ENCODE measurements around the gene KIF13A. TPM values are rescaled to one million over a fixed set of nuclear protein-coding genes. Genes with fewer than 3 reads are reported as not detected.

KIF13A gene
- total and polyA plus RNA-seq, 9 of the 15 experiments (the other 6 are each of a cell fraction or from before 2014, with no cell fraction given): 3.6 to 44.3 (median 29.7) TPM

GRCh38 chr6:17853533-17853932, 133.9 kb downstream of the KIF13A start:
- no peaks in the 10 kb centered on the region for H3K27me3 ChIP-seq (ENCODE audit: control insufficient read depth in 2 of 2, insufficient read depth in 2 of 2, low read length in 2 of 2)
- H4K20me1 ChIP-seq (replicated peaks; ENCODE audit: control insufficient read depth, insufficient read depth, low read length): no peaks in the 10 kb centered on the region
- peaks cover 49% of the 10 kb centered on the region for H3K36me3 ChIP-seq (ENCODE audit: control insufficient read depth, insufficient read depth, low read length)
- ChIA-PET CTCF (ENCODE audit: low intra/inter-chr PET ratio) (no interaction called here), POLR2A (interaction anchor here (1.2 to 4.5 kb wide), 2 partner anchors 10 to 12 kb away, joined by 4 to 21 read pairs; no protein-coding TSS in a partner anchor)
- H3K4me1 ChIP-seq (replicated peaks in 1 of 2; ENCODE audit: control insufficient read depth in 2 of 2, insufficient read depth in 2 of 2, low read length in 2 of 2): no peaks in the 10 kb centered on the region
- no TSS peak for BruUV-seq (replicated peaks)
- 91% methylated on average over 2 of the region's 2 CpGs for WGBS (ENCODE audit: insufficient coverage, low coverage, missing lambda C conversion rate)
- H3K27ac ChIP-seq (ENCODE audit: extremely low read depth, low read depth, low read length): no peak overlapping the region
- H3K9me1 ChIP-seq (ENCODE audit: control insufficient read depth, insufficient read depth, low read length): no peaks in the 10 kb centered on the region
- FAIRE-seq: no peak
- H3K4me2 ChIP-seq (ENCODE audit: insufficient read depth, low read length): no peak overlapping the region
- H3K79me2 ChIP-seq (ENCODE audit: control insufficient read depth, insufficient read depth, low read length): no peaks in the 10 kb centered on the region
- no peak overlapping the region for H2AFZ ChIP-seq (ENCODE audit: low read depth, low read length)
- intact Hi-C loops (cut with micrococcal nuclease) (no loop called here), in situ Hi-C loops (cut with MboI) (no loop called here)
- no peak overlapping the region for H3K4me3 ChIP-seq
- no peak overlapping the region for H3K9ac ChIP-seq (ENCODE audit: insufficient read depth in 1 of 2, low read depth in 2 of 2, low read length in 2 of 2)
- no peaks in the 10 kb centered on the region for H3K9me3 ChIP-seq (replicated peaks; ENCODE audit: control insufficient read depth, insufficient read depth, low read depth, low read length)
- TF ChIP-seq ATF7 (IDR thresholded peaks at IDR 0.05) (0 out of 2 replicates have a peak, but pooled peaks have one; percentile 14), HES1 (IDR thresholded peaks at IDR 0.05; ENCODE audit: low read depth) (no peak), FOSL1 (tag; conservative IDR thresholded peaks at IDR 0.05) (no peak), ATF3 (IDR thresholded peaks at IDR 0.05) (peak; percentile 22; the same call in 1 of the 2 replicates), ATF3 (CRISPR knock-in tag; conservative IDR thresholded peaks at IDR 0.05) (no peak), ZNF232 (CRISPR knock-in tag; IDR thresholded peaks at IDR 0.05) (no peak), ZNF318 (IDR thresholded peaks at IDR 0.05; ENCODE audit: borderline replicate concordance in 1 of 2, low read depth in 1 of 2) (no peak), ZNF57 (CRISPR knock-in tag; IDR thresholded peaks at IDR 0.05) (no peak), TAF9B (IDR thresholded peaks at IDR 0.05; ENCODE audit: partially characterized antibody) (no peak), FOXM1 (IDR thresholded peaks at IDR 0.05; ENCODE audit: low read depth) (no peak), FOXM1 (CRISPR knock-in tag; IDR thresholded peaks at IDR 0.05; ENCODE audit: low read depth) (no peak), DACH1 (IDR thresholded peaks at IDR 0.05; ENCODE audit: partially characterized antibody) (no peak), HDGF (IDR thresholded peaks at IDR 0.05) (no peak), SREBF2 (CRISPR knock-in tag; IDR thresholded peaks at IDR 0.05) (no peak), MTA1 (IDR thresholded peaks at IDR 0.05; ENCODE audit: borderline replicate concordance) (no peak), KDM2B (CRISPR knock-in tag; IDR thresholded peaks at IDR 0.05) (no peak)
- no peak for ATAC-seq
- DNase-seq (ENCODE audit: extremely low read depth in 1 of 4, low spot score in 3 of 4): no peak
